PC-9 (cell line): ENCODE data around the gene DNAAF5.

Experiments used
- CTCF ChIP-seq: fragments of 200-600 bp; sonication (generic); conservative IDR thresholded peaks from 2 replicates; pipeline ENCODE4 v1.6.1; 2017; ENCODE audit warnings: mixed run types, antibody characterized with exemption, mild to moderate bottlenecking, moderate library complexity
- EZH2 ChIP-seq: fragments of 200-600 bp; sonication (generic); IDR thresholded peaks from 2 replicates; pipeline ENCODE4 v1.8.0; 2017; ENCODE audit warnings: antibody characterized with exemption, low read depth

GRCh38 chr7:706721-707120 is 19.8 kb upstream of the DNAAF5 start:
- TF ChIP-seq CTCF (no peak), EZH2 (no peak)
